Right atrium auricular region (tissue), 2 donors: ENCODE data around the gene TMEM132C. TPM values are rescaled to one million over a fixed set of nuclear protein-coding genes. Genes with fewer than 3 reads are reported as not detected.

Experiments used
- DNase-seq: peaks from one replicate; pipeline ENCODE4 v3.0.0-alpha.2; 2019; ENCODE audit warnings: low spot score
- H3K27ac ChIP-seq, 2 donors: fragments of 200-600 bp; sonication (generic); 1 replicate in 1 of 2; 2 replicates in 1 of 2; pipeline ENCODE4 v1.5.1; 2016 to 2019
- H3K27me3 ChIP-seq, 2 donors: fragments of 200-600 bp; sonication (generic); one replicate each; pipeline versions ENCODE4 v1.5.1 to v1.6.0; 2017 to 2019
- H3K36me3 ChIP-seq: fragments of 200-600 bp; sonication (generic); one replicate; pipeline ENCODE4 v1.5.1; 2016
- H3K4me1 ChIP-seq, 2 donors: fragments of 200-600 bp; sonication (generic); one replicate each; pipeline versions ENCODE4 v1.5.1 to v1.6.0; 2017 to 2019
- H3K4me3 ChIP-seq, 2 donors: fragments of 200-600 bp; sonication (generic); 1 replicate in 1 of 2; 2 replicates in 1 of 2; pipeline ENCODE4 v1.5.1; 2017 to 2019; ENCODE audit warnings: mild to moderate bottlenecking in 1 of 2, moderate library complexity in 1 of 2
- H3K9me3 ChIP-seq, 2 donors: fragments of 200-600 bp; sonication (generic); one replicate each; pipeline ENCODE4 v1.5.1; 2019
- CTCF ChIP-seq, 2 donors: fragments of 200-600 bp; sonication (generic); IDR thresholded peaks; one replicate each; pipeline ENCODE4 v1.5.1; 2019; ENCODE audit warnings: antibody characterized with exemption in 2 of 2
- total RNA-seq, 2 donors: library from RNA; depleted of rRNA; stranded (reverse); fragments of >200 nt; gene quantifications; one replicate each; pipeline ENCODE4 v1.1.0, GENCODE V29; 2016

Gene TMEM132C
- total RNA-seq, 2 donors from 2014 or later, result 5.3 to 10.5 TPM

GRCh38 chr12:128583453-128583852 lies 316.5 kb downstream of the TMEM132C start:
- no peak for TF ChIP-seq CTCF (IDR thresholded peaks at IDR 0.05)
- DNase-seq, result no peak
- Histone ChIP-seq H3K4me3 (no peak overlapping the region), H3K9me3 (no peaks in the 10 kb centered on the region), H3K4me1 (no peaks in the 10 kb centered on the region), H3K27me3 (no peaks in the 10 kb centered on the region), H3K27ac (no peak overlapping the region), H3K36me3 (no peaks in the 10 kb centered on the region)

GRCh38 chr12:128586451-128587029 lies 319.6 kb downstream of the TMEM132C start:
- no peak overlapping the region for H3K27ac ChIP-seq
- no peak overlapping the region for H3K4me3 ChIP-seq
- H3K36me3 ChIP-seq, result no peaks in the 10 kb centered on the region
- no peaks in the 10 kb centered on the region for H3K4me1 ChIP-seq
- H3K9me3 ChIP-seq, result no peaks in the 10 kb centered on the region
- no peaks in the 10 kb centered on the region for H3K27me3 ChIP-seq
- no peak for DNase-seq
- no peak for TF ChIP-seq CTCF (IDR thresholded peaks at IDR 0.05)

GRCh38 chr12:128587918-128588317 lies 320.9 kb downstream of the TMEM132C start:
- no peak for DNase-seq
- H3K9me3 ChIP-seq, result no peaks in the 10 kb centered on the region
- no peaks in the 10 kb centered on the region for H3K4me1 ChIP-seq
- H3K36me3 ChIP-seq, result no peaks in the 10 kb centered on the region
- H3K27ac ChIP-seq, result no peak overlapping the region
- H3K27me3 ChIP-seq, result no peaks in the 10 kb centered on the region
- TF ChIP-seq CTCF (IDR thresholded peaks at IDR 0.05), result no peak
- H3K4me3 ChIP-seq, result no peak overlapping the region

GRCh38 chr12:128592220-128592744 lies 325.3 kb downstream of the TMEM132C start:
- no peaks in the 10 kb centered on the region for H3K9me3 ChIP-seq
- H3K36me3 ChIP-seq, result no peaks in the 10 kb centered on the region
- no peak overlapping the region for H3K27ac ChIP-seq
- H3K27me3 ChIP-seq, result no peaks in the 10 kb centered on the region
- DNase-seq, result no peak
- no peak overlapping the region for H3K4me3 ChIP-seq
- no peak for TF ChIP-seq CTCF (IDR thresholded peaks at IDR 0.05)
- no peaks in the 10 kb centered on the region for H3K4me1 ChIP-seq

- no peak overlapping the region for H3K27ac ChIP-seq
- no peaks in the 10 kb centered on the region for H3K9me3 ChIP-seq
- H3K4me3 ChIP-seq, result no peak overlapping the region
- no peak for DNase-seq
- no peaks in the 10 kb centered on the region for H3K27me3 ChIP-seq
- TF ChIP-seq CTCF (IDR thresholded peaks at IDR 0.05), result no peak
- H3K4me1 ChIP-seq, result no peaks in the 10 kb centered on the region
- H3K36me3 ChIP-seq, result no peaks in the 10 kb centered on the region
Observed at GRCh38 chr12:128594521-128594920, 327.6 kb downstream of the TMEM132C start.

- Histone ChIP-seq H3K4me3 (no peak overlapping the region), H3K4me1 (no peaks in the 10 kb centered on the region), H3K27ac (no peak overlapping the region), H3K27me3 (no peaks in the 10 kb centered on the region), H3K36me3 (no peaks in the 10 kb centered on the region), H3K9me3 (no peaks in the 10 kb centered on the region)
- no peak for TF ChIP-seq CTCF (IDR thresholded peaks at IDR 0.05)
- no peak for DNase-seq
Observed at GRCh38 chr12:128595609-128596008, 328.6 kb downstream of the TMEM132C start.
